22Rv1 (cell line): ENCODE results near the gene ETS1.

Experiments used
- CTCF ChIP-seq: fragments of 450-650 bp; IDR thresholded peaks from 2 replicates; pipeline ENCODE4 v1.5.1; 2017; ENCODE audit warnings: mild to moderate bottlenecking
- ZFX ChIP-seq: fragments of 450-650 bp; IDR thresholded peaks from 2 replicates; pipeline ENCODE4 v1.6.1; 2017; ENCODE audit warnings: antibody characterized with exemption, borderline replicate concordance

GRCh38 chr11:128582496-128583366, 4.6 kb downstream of the ETS1 start:
- no peak for TF ChIP-seq CTCF
- no peak for TF ChIP-seq ZFX
